Spleen (tissue), 11 donors: ENCODE results near the gene NR2C2AP. TPM values are rescaled to one million over a fixed set of nuclear protein-coding genes. Genes with fewer than 3 reads are reported as not detected.

ENCODE experiments used
- DNase-seq: peaks from one replicate; pipeline ENCODE4 v3.0.0-alpha.2; 2020
- H3K27ac ChIP-seq, 8 donors: fragments of 200-600 bp; sonication (generic) in 7 of 8; 1 replicate in 4 of 8; 2 replicates in 4 of 8; pipeline versions ENCODE4 v1.5.0 to v1.8.0; 2016 to 2021; ENCODE audit warnings: inconsistent platforms in 4 of 8, mild to moderate bottlenecking in 4 of 8, moderate library complexity in 1 of 8
- H3K27me3 ChIP-seq, 7 donors: fragments of 200-600 bp; sonication (generic) in 6 of 7; replicated peaks in 1 of 7; 1 replicate in 4 of 7; 2 replicates in 3 of 7; pipeline versions ENCODE4 v1.5.0 to v1.8.0; 2016 to 2021; ENCODE audit warnings: inconsistent platforms in 3 of 7, mild to moderate bottlenecking in 1 of 7
- H3K36me3 ChIP-seq, 6 donors: fragments of 200-600 bp; sonication (generic) in 5 of 6; 1 replicate in 4 of 6; 2 replicates in 2 of 6; pipeline versions ENCODE4 v1.5.0 to v1.8.0; 2016 to 2021; ENCODE audit warnings: inconsistent platforms in 2 of 6
- H3K4me1 ChIP-seq, 6 donors: fragments of 200-600 bp; sonication (generic) in 5 of 6; 1 replicate in 3 of 6; 2 replicates in 3 of 6; pipeline versions ENCODE4 v1.5.0 to v1.8.0; 2016 to 2021; ENCODE audit warnings: inconsistent platforms in 3 of 6
- H3K4me3 ChIP-seq, 8 donors: fragments of 200-600 bp; sonication (generic) in 7 of 8; 1 replicate in 4 of 8; 2 replicates in 4 of 8; pipeline versions ENCODE4 v1.5.0 to v1.8.0; 2016 to 2021; ENCODE audit warnings: inconsistent platforms in 4 of 8, mild to moderate bottlenecking in 4 of 8, moderate library complexity in 2 of 8
- H3K9me3 ChIP-seq, 8 donors: fragments of 200-600 bp; sonication (generic) in 7 of 8; 1 replicate in 4 of 8; 2 replicates in 4 of 8; pipeline versions ENCODE4 v1.5.0 to v1.8.0; 2016 to 2021; ENCODE audit warnings: inconsistent platforms in 4 of 8
- POLR2A ChIP-seq, 3 donors: fragments of 450-650 bp; IDR thresholded peaks; one replicate each; pipeline ENCODE4 v1.5.1; 2017; ENCODE audit warnings: antibody characterized with exemption in 3 of 3, mild to moderate bottlenecking in 1 of 3
- POLR2AphosphoS5 ChIP-seq, 3 donors: sonication (generic); formaldehyde crosslinking; IDR thresholded peaks; one replicate each; pipeline ENCODE4 v1.5.1; 2017; ENCODE audit warnings: antibody characterized with exemption in 3 of 3
- WGBS, 5 donors: extraction: QIAGEN DNeasy Blood & Tissue Kit in 3 of 5; methylation state at CpG; one replicate each; pipeline versions ENCODE4 v1.1.5 to v1.1.7; 2013 to 2018; 5-methylcytosine and 5-hydroxymethylcytosine counted together
- intact Hi-C: fragments of 100-400 bp; cut with DNase I; formaldehyde crosslinking; loops from one replicate; pipeline ENCODE4 v1.15.0; 2023; ENCODE audit warnings: low total_unique reads
- polyA plus RNA-seq, 3 donors: library from polyadenylated mRNA; stranded (reverse); fragments of 200-250 nt; gene quantifications; one replicate each; pipeline ENCODE4 v1.2.1, GENCODE V29; 2013
- total RNA-seq, 7 donors: library from RNA; depleted of rRNA in 3 of 7; stranded (reverse); fragments of >200 nt in 3 of 7; fragmentation: NEBNext Ultra II Directional in 4 of 7; extraction: Animal tissue kit (Norgen Biotek cat#: 25700) in 4 of 7; gene quantifications; one replicate each; pipeline versions ENCODE4 v1.1.0 to v1.2.1, GENCODE V29; 2016 to 2021
- TF ChIP-seq, protein P1 (sequence below), 11 experiments: fragments of 200-600 bp in 7 of 11; fragments of 450-650 bp in 4 of 11; sonication (generic) in 4 of 11; IDR thresholded peaks in 8 of 11; conservative IDR thresholded peaks in 3 of 11; 1 replicate in 7 of 11; 2 replicates in 4 of 11; pipeline versions ENCODE4 v1.4.0 to v1.8.0; 2016 to 2021; ENCODE audit warnings: antibody characterized with exemption in 11 of 11, inconsistent platforms in 4 of 11, mild to moderate bottlenecking in 1 of 11
- donor health status: healthy with polysubstance abuse.
- donor health status: DM: no; HTN: no; CAD: no; lungs with moderate emphysema.
- donor health status: DM: no; HTN: no; CAD: no.
- donor health status: Bipolar disorder and iron deficiency.
- donor health status: healthy.
- donor health status: DM: no; HTN: no; CAD: no.
- donor health status: DM: yes; HTN: yes; CAD: no.

Gene NR2C2AP
- total and polyA plus RNA-seq, 10 donors: 9.9 to 27.9 (median 14.5) TPM

DNA sequence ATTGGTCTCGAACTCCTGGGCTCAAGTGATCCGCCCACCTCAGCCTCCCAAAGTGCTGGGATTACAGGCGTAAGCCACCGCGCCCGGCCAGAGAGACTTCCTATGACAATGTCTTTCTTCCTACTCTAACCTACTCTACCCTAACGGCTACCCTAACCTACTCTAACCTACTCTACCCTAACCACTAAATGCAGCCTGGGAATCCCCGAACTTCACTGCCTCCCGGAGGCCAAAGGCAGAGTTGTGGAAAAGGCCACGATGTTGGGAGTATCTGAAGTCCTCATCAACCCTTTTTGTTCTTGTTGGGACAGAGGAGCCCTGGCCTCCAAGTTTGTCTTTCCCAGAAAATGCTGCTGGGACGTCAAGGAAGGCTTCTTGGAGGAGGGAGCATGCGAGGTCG is 967 bp upstream of the NR2C2AP start:
- TF ChIP-seq POLR2AphosphoS5 (IDR thresholded peaks at IDR 0.05) (no peak), POLR2A (IDR thresholded peaks at IDR 0.05) (no peak)
- TF ChIP-seq, protein P1, sequence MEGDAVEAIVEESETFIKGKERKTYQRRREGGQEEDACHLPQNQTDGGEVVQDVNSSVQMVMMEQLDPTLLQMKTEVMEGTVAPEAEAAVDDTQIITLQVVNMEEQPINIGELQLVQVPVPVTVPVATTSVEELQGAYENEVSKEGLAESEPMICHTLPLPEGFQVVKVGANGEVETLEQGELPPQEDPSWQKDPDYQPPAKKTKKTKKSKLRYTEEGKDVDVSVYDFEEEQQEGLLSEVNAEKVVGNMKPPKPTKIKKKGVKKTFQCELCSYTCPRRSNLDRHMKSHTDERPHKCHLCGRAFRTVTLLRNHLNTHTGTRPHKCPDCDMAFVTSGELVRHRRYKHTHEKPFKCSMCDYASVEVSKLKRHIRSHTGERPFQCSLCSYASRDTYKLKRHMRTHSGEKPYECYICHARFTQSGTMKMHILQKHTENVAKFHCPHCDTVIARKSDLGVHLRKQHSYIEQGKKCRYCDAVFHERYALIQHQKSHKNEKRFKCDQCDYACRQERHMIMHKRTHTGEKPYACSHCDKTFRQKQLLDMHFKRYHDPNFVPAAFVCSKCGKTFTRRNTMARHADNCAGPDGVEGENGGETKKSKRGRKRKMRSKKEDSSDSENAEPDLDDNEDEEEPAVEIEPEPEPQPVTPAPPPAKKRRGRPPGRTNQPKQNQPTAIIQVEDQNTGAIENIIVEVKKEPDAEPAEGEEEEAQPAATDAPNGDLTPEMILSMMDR (IDR thresholded peaks at IDR 0.05 in 8 of 11, conservative IDR thresholded peaks at IDR 0.05 in 3 of 11): no peak
- intact Hi-C loops: no loop called here
- WGBS, 5 donors: 66 to 75% (median 73%) methylated on average over 13 of the region's 13 CpGs

DNA sequence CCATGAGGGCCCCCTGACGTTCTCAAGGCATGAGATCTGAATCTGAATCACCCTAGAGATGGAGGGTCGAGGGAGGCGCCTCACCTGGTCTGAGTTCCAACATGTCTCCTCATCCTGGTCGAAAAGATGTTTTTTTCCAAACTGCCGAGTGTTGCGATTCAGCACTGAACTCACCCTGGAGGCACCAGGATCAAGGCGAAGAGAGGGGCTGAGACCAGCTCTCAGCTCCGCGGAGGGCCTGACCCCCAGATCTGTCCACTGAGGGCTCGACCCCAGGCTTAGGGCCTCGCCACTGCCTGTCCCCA is 555 bp downstream of the NR2C2AP start:
- WGBS, 5 donors: 13 to 23% (median 20%) methylated on average over 8 to 11 of the region's 11 CpGs
- DNase-seq: no peak
- H3K4me1 ChIP-seq: peaks cover 7 to 41% (median 18%) of the 10 kb centered on the region in 6 donors

More for the DNA sequence above, 967 bp upstream of the NR2C2AP start:
- DNase-seq: no peak
- peaks cover 0 to 30% (median 18%) of the 10 kb centered on the region in 6 donors for H3K36me3 ChIP-seq
- peaks cover 7 to 41% (median 19%) of the 10 kb centered on the region in 6 donors for H3K4me1 ChIP-seq
- H3K27ac ChIP-seq: no peak overlapping the region
- H3K4me3 ChIP-seq: peak overlapping the region in 2 of 8 donors; percentile 70 to 91
- H3K9me3 ChIP-seq: no peaks in the 10 kb centered on the region
- H3K27me3 ChIP-seq: peaks cover 0 to 15% (median 0%) of the 10 kb centered on the region in 7 donors

GRCh38 chr19:19201697-19202630 is 1.2 kb downstream of the NR2C2AP start:
- Histone ChIP-seq H3K9me3 (no peaks in the 10 kb centered on the region), H3K4me1 (peaks cover 7 to 43% (median 19%) of the 10 kb centered on the region in 6 donors), H3K27ac (peak overlapping the region in 5 of 8 donors; percentile 80 to 88 (median 83)), H3K36me3 (peaks cover 3 to 52% (median 39%) of the 10 kb centered on the region in 6 donors), H3K4me3 (peak overlapping the region in 7 of 8 donors; percentile 53 to 91 (median 70)), H3K27me3 (peaks cover 0 to 5% (median 0%) of the 10 kb centered on the region in 7 donors)
- 77 to 80% (median 78%) methylated on average over 13 to 19 of the region's 19 CpGs for WGBS, 5 donors
- intact Hi-C loops: no loop called here
- no peak for TF ChIP-seq POLR2A (IDR thresholded peaks at IDR 0.05)
- TF ChIP-seq, protein P1 (IDR thresholded peaks at IDR 0.05 in 8 of 11, conservative IDR thresholded peaks at IDR 0.05 in 3 of 11): no peak
- no peak for TF ChIP-seq POLR2AphosphoS5 (IDR thresholded peaks at IDR 0.05)
- DNase-seq: no peak

More for the DNA sequence above, 555 bp downstream of the NR2C2AP start:
- Histone ChIP-seq H3K27me3 (peaks cover 0 to 5% (median 0%) of the 10 kb centered on the region in 7 donors), H3K27ac (peak overlapping the region; percentile 23 to 88 (median 81)), H3K4me3 (peak overlapping the region; percentile 43 to 91 (median 69)), H3K36me3 (peaks cover 0 to 45% (median 33%) of the 10 kb centered on the region in 6 donors), H3K9me3 (no peaks in the 10 kb centered on the region)
- intact Hi-C loops: no loop called here
- TF ChIP-seq POLR2A (IDR thresholded peaks at IDR 0.05): no peak
- no peak for TF ChIP-seq POLR2AphosphoS5 (IDR thresholded peaks at IDR 0.05)
- TF ChIP-seq, protein P1 (IDR thresholded peaks at IDR 0.05 in 8 of 11, conservative IDR thresholded peaks at IDR 0.05 in 3 of 11): no peak

DNA sequence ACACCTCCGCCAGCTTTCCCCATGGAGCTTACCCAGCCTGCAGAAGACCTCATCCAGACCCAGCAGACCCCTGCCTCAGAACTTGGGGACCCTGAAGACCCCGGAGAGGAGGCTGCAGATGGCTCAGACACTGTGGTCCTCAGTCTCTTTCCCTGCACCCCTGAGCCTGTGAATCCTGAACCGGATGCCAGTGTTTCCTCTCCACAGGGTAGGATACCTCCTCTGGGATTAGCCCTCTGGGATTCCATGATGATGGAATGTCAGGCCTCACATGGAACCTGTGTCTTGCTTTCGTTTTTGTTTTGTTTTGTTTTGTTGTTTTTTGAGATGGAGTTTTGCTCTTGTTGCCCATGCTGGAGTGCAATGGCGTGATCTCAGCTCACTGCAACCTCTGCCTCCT is 9.3 kb downstream of the NR2C2AP start:
- DNase-seq: no peak
- Histone ChIP-seq H3K27me3 (no peaks in the 10 kb centered on the region), H3K9me3 (no peaks in the 10 kb centered on the region), H3K36me3 (peaks cover 3 to 61% (median 25%) of the 10 kb centered on the region in 6 donors), H3K4me3 (peak overlapping the region in 4 of 8 donors; percentile 84 to 99 (median 88)), H3K4me1 (peaks cover 31 to 70% (median 53%) of the 10 kb centered on the region in 6 donors), H3K27ac (peak overlapping the region in 5 of 8 donors; percentile 99 to 100 (median 100))
- WGBS, 5 donors: 73 to 87% (median 83%) methylated on average over 5 of the region's 5 CpGs
- TF ChIP-seq POLR2A (IDR thresholded peaks at IDR 0.05) (no peak), POLR2AphosphoS5 (IDR thresholded peaks at IDR 0.05) (no peak)
- TF ChIP-seq, protein P1 (IDR thresholded peaks at IDR 0.05 in 8 of 11, conservative IDR thresholded peaks at IDR 0.05 in 3 of 11): no peak
- intact Hi-C loops: no loop called here
